ENCODE data around the gene VTI1A.
A peak's percentile ranks its signal among the peaks of the same experiment; 100 is the strongest.

DNA sequence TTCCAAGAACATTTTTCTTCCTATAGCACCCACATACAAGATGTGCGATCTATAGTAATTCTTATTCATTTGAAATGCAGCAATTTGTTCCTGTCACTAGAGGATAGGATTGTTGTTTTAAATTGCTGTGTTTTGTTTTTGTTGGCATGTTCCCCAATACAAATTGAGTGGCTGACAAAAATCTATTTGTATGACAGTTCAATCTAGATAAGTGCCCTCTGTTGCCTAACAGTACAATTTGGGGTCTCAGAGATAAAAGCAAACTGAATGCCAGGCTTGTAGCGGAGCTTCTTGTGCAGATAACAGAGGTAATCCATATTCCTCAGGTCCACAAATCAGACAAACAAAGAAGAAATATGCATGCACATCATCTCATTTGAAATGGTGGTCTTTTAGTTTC, 68.8 kb downstream of the VTI1A start:
- TF ChIP-seq GABPA (IDR thresholded peaks at IDR 0.05 in 1 of 2, conservative IDR thresholded peaks at IDR 0.05 in 1 of 2) (no peak), RAD21 (IDR thresholded peaks at IDR 0.05) (peak; percentile 9 to 47), FOXA1 (IDR thresholded peaks at IDR 0.05) (no peak), YY1 (IDR thresholded peaks at IDR 0.05) (no peak), JUND (IDR thresholded peaks at IDR 0.05) (no peak), RXRA (IDR thresholded peaks at IDR 0.05) (no peak), SP1 (IDR thresholded peaks at IDR 0.05) (no peak), HNF4A (conservative IDR thresholded peaks at IDR 0.05) (no peak), HNF4G (IDR thresholded peaks at IDR 0.05) (no peak)
- TF ChIP-seq, protein P1, sequence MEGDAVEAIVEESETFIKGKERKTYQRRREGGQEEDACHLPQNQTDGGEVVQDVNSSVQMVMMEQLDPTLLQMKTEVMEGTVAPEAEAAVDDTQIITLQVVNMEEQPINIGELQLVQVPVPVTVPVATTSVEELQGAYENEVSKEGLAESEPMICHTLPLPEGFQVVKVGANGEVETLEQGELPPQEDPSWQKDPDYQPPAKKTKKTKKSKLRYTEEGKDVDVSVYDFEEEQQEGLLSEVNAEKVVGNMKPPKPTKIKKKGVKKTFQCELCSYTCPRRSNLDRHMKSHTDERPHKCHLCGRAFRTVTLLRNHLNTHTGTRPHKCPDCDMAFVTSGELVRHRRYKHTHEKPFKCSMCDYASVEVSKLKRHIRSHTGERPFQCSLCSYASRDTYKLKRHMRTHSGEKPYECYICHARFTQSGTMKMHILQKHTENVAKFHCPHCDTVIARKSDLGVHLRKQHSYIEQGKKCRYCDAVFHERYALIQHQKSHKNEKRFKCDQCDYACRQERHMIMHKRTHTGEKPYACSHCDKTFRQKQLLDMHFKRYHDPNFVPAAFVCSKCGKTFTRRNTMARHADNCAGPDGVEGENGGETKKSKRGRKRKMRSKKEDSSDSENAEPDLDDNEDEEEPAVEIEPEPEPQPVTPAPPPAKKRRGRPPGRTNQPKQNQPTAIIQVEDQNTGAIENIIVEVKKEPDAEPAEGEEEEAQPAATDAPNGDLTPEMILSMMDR (IDR thresholded peaks at IDR 0.05; ENCODE audit: low read depth, low read length, missing input control): no peak
- TF ChIP-seq, protein P2, sequence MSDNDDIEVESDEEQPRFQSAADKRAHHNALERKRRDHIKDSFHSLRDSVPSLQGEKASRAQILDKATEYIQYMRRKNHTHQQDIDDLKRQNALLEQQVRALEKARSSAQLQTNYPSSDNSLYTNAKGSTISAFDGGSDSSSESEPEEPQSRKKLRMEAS (IDR thresholded peaks at IDR 0.05): no peak
- TF ChIP-seq, protein P3, sequence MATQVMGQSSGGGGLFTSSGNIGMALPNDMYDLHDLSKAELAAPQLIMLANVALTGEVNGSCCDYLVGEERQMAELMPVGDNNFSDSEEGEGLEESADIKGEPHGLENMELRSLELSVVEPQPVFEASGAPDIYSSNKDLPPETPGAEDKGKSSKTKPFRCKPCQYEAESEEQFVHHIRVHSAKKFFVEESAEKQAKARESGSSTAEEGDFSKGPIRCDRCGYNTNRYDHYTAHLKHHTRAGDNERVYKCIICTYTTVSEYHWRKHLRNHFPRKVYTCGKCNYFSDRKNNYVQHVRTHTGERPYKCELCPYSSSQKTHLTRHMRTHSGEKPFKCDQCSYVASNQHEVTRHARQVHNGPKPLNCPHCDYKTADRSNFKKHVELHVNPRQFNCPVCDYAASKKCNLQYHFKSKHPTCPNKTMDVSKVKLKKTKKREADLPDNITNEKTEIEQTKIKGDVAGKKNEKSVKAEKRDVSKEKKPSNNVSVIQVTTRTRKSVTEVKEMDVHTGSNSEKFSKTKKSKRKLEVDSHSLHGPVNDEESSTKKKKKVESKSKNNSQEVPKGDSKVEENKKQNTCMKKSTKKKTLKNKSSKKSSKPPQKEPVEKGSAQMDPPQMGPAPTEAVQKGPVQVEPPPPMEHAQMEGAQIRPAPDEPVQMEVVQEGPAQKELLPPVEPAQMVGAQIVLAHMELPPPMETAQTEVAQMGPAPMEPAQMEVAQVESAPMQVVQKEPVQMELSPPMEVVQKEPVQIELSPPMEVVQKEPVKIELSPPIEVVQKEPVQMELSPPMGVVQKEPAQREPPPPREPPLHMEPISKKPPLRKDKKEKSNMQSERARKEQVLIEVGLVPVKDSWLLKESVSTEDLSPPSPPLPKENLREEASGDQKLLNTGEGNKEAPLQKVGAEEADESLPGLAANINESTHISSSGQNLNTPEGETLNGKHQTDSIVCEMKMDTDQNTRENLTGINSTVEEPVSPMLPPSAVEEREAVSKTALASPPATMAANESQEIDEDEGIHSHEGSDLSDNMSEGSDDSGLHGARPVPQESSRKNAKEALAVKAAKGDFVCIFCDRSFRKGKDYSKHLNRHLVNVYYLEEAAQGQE (IDR thresholded peaks at IDR 0.05): no peak
- TF ChIP-seq, protein P4, sequence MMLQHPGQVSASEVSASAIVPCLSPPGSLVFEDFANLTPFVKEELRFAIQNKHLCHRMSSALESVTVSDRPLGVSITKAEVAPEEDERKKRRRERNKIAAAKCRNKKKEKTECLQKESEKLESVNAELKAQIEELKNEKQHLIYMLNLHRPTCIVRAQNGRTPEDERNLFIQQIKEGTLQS (IDR thresholded peaks at IDR 0.05): no peak

Data from liver (tissue), 3 donors.